ENCODE data around the gene DACT1.

Gene DACT1

DNA sequence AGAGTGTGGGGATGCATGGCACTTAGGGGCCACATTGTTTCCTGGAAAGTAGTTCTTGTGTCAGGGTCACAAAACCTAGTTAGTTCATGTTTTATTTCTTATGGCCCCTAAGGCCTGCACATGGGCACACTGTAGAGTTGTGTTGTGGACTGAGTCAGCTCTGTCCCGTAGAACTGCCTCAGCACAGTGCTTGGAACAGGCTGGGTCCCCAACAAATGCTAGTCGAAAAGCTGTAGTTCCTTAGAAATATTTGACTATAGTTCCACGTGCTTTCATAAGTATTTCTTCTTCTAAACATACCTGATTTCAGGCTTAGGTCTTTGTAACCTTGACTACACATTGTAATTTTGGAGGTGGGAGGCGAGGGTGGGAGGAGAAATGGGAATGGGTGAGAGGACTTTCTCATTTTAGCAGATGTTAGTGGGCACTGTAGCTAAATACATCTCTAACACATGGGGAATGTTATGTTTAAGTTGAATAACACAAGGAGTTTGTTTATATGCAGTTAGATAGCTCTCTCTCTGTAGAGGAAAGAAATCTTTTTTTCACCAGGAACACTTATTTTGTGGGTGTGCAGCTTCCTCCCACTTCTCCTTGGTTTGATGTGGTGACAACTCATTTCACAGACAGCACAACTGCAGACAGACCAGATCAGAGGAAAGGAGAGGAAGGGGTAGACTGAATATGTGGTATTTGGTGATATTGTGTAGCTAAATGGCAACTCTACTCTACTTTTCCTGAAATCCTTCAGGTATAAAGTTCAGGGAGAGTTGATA is 39.5 kb upstream of the DACT1 start:
- no peak for TF ChIP-seq GABPA (IDR thresholded peaks at IDR 0.05; ENCODE audit: low read depth)
- TF ChIP-seq, protein P1, sequence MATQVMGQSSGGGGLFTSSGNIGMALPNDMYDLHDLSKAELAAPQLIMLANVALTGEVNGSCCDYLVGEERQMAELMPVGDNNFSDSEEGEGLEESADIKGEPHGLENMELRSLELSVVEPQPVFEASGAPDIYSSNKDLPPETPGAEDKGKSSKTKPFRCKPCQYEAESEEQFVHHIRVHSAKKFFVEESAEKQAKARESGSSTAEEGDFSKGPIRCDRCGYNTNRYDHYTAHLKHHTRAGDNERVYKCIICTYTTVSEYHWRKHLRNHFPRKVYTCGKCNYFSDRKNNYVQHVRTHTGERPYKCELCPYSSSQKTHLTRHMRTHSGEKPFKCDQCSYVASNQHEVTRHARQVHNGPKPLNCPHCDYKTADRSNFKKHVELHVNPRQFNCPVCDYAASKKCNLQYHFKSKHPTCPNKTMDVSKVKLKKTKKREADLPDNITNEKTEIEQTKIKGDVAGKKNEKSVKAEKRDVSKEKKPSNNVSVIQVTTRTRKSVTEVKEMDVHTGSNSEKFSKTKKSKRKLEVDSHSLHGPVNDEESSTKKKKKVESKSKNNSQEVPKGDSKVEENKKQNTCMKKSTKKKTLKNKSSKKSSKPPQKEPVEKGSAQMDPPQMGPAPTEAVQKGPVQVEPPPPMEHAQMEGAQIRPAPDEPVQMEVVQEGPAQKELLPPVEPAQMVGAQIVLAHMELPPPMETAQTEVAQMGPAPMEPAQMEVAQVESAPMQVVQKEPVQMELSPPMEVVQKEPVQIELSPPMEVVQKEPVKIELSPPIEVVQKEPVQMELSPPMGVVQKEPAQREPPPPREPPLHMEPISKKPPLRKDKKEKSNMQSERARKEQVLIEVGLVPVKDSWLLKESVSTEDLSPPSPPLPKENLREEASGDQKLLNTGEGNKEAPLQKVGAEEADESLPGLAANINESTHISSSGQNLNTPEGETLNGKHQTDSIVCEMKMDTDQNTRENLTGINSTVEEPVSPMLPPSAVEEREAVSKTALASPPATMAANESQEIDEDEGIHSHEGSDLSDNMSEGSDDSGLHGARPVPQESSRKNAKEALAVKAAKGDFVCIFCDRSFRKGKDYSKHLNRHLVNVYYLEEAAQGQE (IDR thresholded peaks at IDR 0.05; ENCODE audit: insufficient replicate concordance, low read depth): no peak
- no peak for TF ChIP-seq SPI1 (IDR thresholded peaks at IDR 0.05; ENCODE audit: borderline replicate concordance, low read depth)
- TF ChIP-seq, protein P2, sequence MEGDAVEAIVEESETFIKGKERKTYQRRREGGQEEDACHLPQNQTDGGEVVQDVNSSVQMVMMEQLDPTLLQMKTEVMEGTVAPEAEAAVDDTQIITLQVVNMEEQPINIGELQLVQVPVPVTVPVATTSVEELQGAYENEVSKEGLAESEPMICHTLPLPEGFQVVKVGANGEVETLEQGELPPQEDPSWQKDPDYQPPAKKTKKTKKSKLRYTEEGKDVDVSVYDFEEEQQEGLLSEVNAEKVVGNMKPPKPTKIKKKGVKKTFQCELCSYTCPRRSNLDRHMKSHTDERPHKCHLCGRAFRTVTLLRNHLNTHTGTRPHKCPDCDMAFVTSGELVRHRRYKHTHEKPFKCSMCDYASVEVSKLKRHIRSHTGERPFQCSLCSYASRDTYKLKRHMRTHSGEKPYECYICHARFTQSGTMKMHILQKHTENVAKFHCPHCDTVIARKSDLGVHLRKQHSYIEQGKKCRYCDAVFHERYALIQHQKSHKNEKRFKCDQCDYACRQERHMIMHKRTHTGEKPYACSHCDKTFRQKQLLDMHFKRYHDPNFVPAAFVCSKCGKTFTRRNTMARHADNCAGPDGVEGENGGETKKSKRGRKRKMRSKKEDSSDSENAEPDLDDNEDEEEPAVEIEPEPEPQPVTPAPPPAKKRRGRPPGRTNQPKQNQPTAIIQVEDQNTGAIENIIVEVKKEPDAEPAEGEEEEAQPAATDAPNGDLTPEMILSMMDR (IDR thresholded peaks at IDR 0.05; ENCODE audit: insufficient read depth, low read length): no peak
- TF ChIP-seq POLR2AphosphoS5 (IDR thresholded peaks at IDR 0.05; ENCODE audit: low read depth): no peak
- H3K27ac ChIP-seq (replicated peaks): no peak overlapping the region

DNA sequence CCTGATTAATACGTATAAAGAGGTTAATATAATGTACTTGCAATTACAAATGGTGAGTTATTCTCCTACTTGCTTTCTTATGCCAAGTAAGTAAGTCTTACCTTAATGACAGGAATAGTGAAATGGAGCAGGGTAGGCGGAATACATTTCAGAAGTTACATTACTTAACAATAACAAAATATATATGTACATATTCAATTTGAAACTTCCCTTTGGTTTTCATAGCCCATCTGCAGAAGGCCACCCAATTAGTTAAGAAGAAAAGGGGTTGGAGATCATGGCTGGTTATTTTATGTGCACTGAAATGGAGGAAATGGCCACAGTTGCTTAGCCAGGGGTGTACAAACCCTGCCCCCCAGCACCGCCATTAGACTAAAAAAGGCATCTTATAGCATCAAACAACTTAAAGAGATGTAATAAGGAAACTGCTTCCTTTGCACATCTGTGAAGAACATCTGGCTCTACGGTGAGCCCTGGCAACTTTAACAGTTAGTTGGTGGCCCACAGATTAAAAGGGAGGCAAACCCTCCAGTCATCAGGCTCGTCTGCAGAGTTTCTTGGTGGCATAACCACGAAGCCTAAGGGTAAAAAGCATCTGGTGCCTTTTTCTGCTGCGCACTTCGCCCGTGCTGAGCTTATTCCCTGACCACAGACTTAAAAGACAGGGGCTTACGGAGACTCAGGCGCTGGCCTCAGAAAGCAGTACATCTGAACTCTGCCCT is 38.8 kb upstream of the DACT1 start:
- no peak for DNase-seq (ENCODE audit: low read depth in 1 of 2, low spot score in 1 of 2)
- no peak overlapping the region for H3K27ac ChIP-seq (replicated peaks)
- H3K27me3 ChIP-seq (ENCODE audit: insufficient read depth, poor library complexity, severe bottlenecking): no peaks in the 10 kb centered on the region
- TF ChIP-seq SPI1 (IDR thresholded peaks at IDR 0.05; ENCODE audit: borderline replicate concordance, low read depth) (no peak), POLR2AphosphoS5 (IDR thresholded peaks at IDR 0.05; ENCODE audit: low read depth) (no peak), GABPA (IDR thresholded peaks at IDR 0.05; ENCODE audit: low read depth) (no peak)
- TF ChIP-seq, protein P2 (IDR thresholded peaks at IDR 0.05; ENCODE audit: insufficient read depth, low read length): no peak
- TF ChIP-seq, protein P1 (IDR thresholded peaks at IDR 0.05; ENCODE audit: insufficient replicate concordance, low read depth): no peak
- no peak overlapping the region for H3K4me3 ChIP-seq (replicated peaks; ENCODE audit: insufficient read depth, low read length)

More for the DNA sequence above, 39.5 kb upstream of the DACT1 start:
- Histone ChIP-seq H3K27me3 (ENCODE audit: insufficient read depth, poor library complexity, severe bottlenecking) (no peaks in the 10 kb centered on the region), H3K4me3 (replicated peaks; ENCODE audit: insufficient read depth, low read length) (no peak overlapping the region)
- no peak for DNase-seq (ENCODE audit: low read depth in 1 of 2, low spot score in 1 of 2)

DNA sequence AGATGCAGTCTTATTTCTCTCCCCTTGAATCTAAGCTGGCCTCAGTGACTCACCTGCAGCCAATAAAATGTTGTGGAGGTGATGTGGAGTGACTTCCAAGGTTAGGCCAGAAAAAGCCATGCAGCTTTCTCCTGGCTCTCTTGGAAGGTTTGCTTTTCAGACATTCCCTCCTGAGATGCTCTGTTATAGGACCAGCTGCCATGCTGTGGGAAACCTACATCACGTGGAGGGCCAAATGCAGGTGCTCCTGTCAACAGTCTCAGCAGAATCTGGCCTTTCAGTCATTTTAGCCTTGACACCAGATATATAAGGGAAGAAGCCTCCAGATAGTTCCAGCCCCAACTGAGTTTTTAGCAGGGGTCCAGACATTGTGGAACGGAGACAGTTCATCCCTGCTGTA is 38.1 kb upstream of the DACT1 start:
- H3K27me3 ChIP-seq (ENCODE audit: insufficient read depth, poor library complexity, severe bottlenecking): no peaks in the 10 kb centered on the region

More for the DNA sequence above, 38.1 kb upstream of the DACT1 start:
- no peak overlapping the region for H3K4me3 ChIP-seq (replicated peaks; ENCODE audit: insufficient read depth, low read length)
- DNase-seq (ENCODE audit: low read depth in 1 of 2, low spot score in 1 of 2): no peak
- no peak overlapping the region for H3K27ac ChIP-seq (replicated peaks)
- no peak for TF ChIP-seq SPI1 (IDR thresholded peaks at IDR 0.05; ENCODE audit: borderline replicate concordance, low read depth)
- TF ChIP-seq, protein P1 (IDR thresholded peaks at IDR 0.05; ENCODE audit: insufficient replicate concordance, low read depth): no peak
- TF ChIP-seq, protein P2 (IDR thresholded peaks at IDR 0.05; ENCODE audit: insufficient read depth, low read length): no peak
- no peak for TF ChIP-seq POLR2AphosphoS5 (IDR thresholded peaks at IDR 0.05; ENCODE audit: low read depth)
- no peak for TF ChIP-seq GABPA (IDR thresholded peaks at IDR 0.05; ENCODE audit: low read depth)
